G401.6 (cell line): Measurements from ENCODE around the gene HOXB1.
"Not testable (repeated sequence)": the region's sequence is repeated elsewhere in the genome, so short reads cannot be mapped to it uniquely, and the experiment has no call there.

Experiments
- FAIRE-seq: peaks from 2 replicates; lab custom pipeline; 2012; peaks lifted over from hg19 to GRCh38; lab: Jason Lieb, UNC

The HOXB1 gene

GRCh38 chr17:48494335-48494734 lies 36.5 kb downstream of the HOXB1 start:
- FAIRE-seq, result no peak

- no peak for FAIRE-seq
Observed at GRCh38 chr17:48492401-48493298, 38.2 kb downstream of the HOXB1 start.

GRCh38 chr17:48491527-48492273 lies 39.1 kb downstream of the HOXB1 start:
- no peak for FAIRE-seq

GRCh38 chr17:48490451-48490892 lies 40.3 kb downstream of the HOXB1 start:
- no peak for FAIRE-seq

GRCh38 chr17:48489781-48490180 lies 41.0 kb downstream of the HOXB1 start:
- FAIRE-seq, result no peak

GRCh38 chr17:48488548-48489106 lies 42.2 kb downstream of the HOXB1 start:
- FAIRE-seq, result no peak

- FAIRE-seq, result no peak
Observed at GRCh38 chr17:48487221-48487620, 43.6 kb downstream of the HOXB1 start.

GRCh38 chr17:48486557-48486956 lies 44.3 kb downstream of the HOXB1 start:
- FAIRE-seq, result no peak

GRCh38 chr17:48484850-48485249 lies 46.0 kb downstream of the HOXB1 start:
- FAIRE-seq, result no peak

GRCh38 chr17:48484256-48484655 lies 46.6 kb downstream of the HOXB1 start:
- FAIRE-seq, result no peak

GRCh38 chr17:48483471-48484131 lies 47.2 kb downstream of the HOXB1 start:
- FAIRE-seq, result no peak

- no peak for FAIRE-seq
Observed at GRCh38 chr17:48483004-48483403, 47.8 kb downstream of the HOXB1 start.

GRCh38 chr17:48482301-48482700 lies 48.5 kb downstream of the HOXB1 start:
- FAIRE-seq, result not testable (repeated sequence)

GRCh38 chr17:48479014-48479402 lies 51.8 kb downstream of the HOXB1 start:
- FAIRE-seq, result no peak
